ENCODE results near the gene PCMTD2.
A peak's percentile ranks its signal among the peaks of the same experiment; 100 is the strongest.
"Not testable (repeated sequence)": the region's sequence is repeated elsewhere in the genome, so short reads cannot be mapped to it uniquely, and the experiment has no call there.

PCMTD2 gene

GRCh38 chr20:64257107-64257757 is 1.7 kb downstream of the PCMTD2 start:
- no peak for DNase-seq

- DNase-seq = no peak
Measured at GRCh38 chr20:64258071-64258823, 2.7 kb downstream of the PCMTD2 start.

GRCh38 chr20:64260239-64260638 is 4.7 kb downstream of the PCMTD2 start:
- no peak for DNase-seq

GRCh38 chr20:64261138-64261537 is 5.6 kb downstream of the PCMTD2 start:
- no peak for DNase-seq

- no peak for DNase-seq
Measured at GRCh38 chr20:64264091-64264490, 8.5 kb downstream of the PCMTD2 start.

GRCh38 chr20:64265201-64265600 is 9.7 kb downstream of the PCMTD2 start:
- DNase-seq = no peak

GRCh38 chr20:64266988-64267387 is 11.4 kb downstream of the PCMTD2 start:
- no peak for DNase-seq

GRCh38 chr20:64268174-64268573 is 12.6 kb downstream of the PCMTD2 start:
- no peak for DNase-seq

GRCh38 chr20:64269604-64270411 is 14.3 kb downstream of the PCMTD2 start:
- no peak for DNase-seq

GRCh38 chr20:64271636-64272035 is 16.1 kb downstream of the PCMTD2 start:
- no peak for DNase-seq

GRCh38 chr20:64273109-64273508 is 17.6 kb downstream of the PCMTD2 start:
- DNase-seq = no peak

- DNase-seq = no peak
Measured at GRCh38 chr20:64276817-64277216, 21.3 kb downstream of the PCMTD2 start.

GRCh38 chr20:64277571-64278316 is 22.2 kb downstream of the PCMTD2 start:
- DNase-seq = no peak

- DNase-seq = no peak
Measured at GRCh38 chr20:64278317-64278681, 22.8 kb downstream of the PCMTD2 start.

GRCh38 chr20:64279826-64280459 is 24.4 kb downstream of the PCMTD2 start:
- no peak for DNase-seq

GRCh38 chr20:64280460-64280843 is 24.9 kb downstream of the PCMTD2 start:
- no peak for DNase-seq

GRCh38 chr20:64283646-64284045 is 28.1 kb downstream of the PCMTD2 start:
- no peak for DNase-seq

- peak; percentile 44 to 56 for DNase-seq
Measured at GRCh38 chr20:64285579-64286446, 30.3 kb downstream of the PCMTD2 start.

GRCh38 chr20:64286447-64287263 is 31.1 kb downstream of the PCMTD2 start:
- not testable (repeated sequence) for DNase-seq

- DNase-seq = not testable (repeated sequence)
Measured at GRCh38 chr20:64287264-64287590, 31.7 kb downstream of the PCMTD2 start.

- DNase-seq = not testable (repeated sequence)
Measured at GRCh38 chr20:64292167-64292566, 36.6 kb downstream of the PCMTD2 start.
